ENCODE results near the gene CNOT11. TPM values are rescaled to one million over a fixed set of nuclear protein-coding genes. Genes with fewer than 3 reads are reported as not detected.

CNOT11 gene
- total RNA-seq, 4 donors from 2014 or later, result 19.7 to 31.2 (median 21.6) TPM

- Histone ChIP-seq H3K36me3 (no peaks in the 10 kb centered on the region), H3K9me3 (no peaks in the 10 kb centered on the region), H3K27ac (no peak overlapping the region), H3K4me3 (no peak overlapping the region), H3K4me1 (no peaks in the 10 kb centered on the region), H3K27me3 (no peaks in the 10 kb centered on the region)
- intact Hi-C loops (cut with DNase I; ENCODE audit: low total_unique reads), result no loop called here
- no peak for DNase-seq
- TF ChIP-seq POLR2A (IDR thresholded peaks at IDR 0.05) (no peak), CTCF (IDR thresholded peaks at IDR 0.05) (no peak)
Observed at GRCh38 chr2:101297383-101297782, 44.7 kb downstream of the CNOT11 start.

- H3K4me3 ChIP-seq, result no peak overlapping the region
- intact Hi-C loops (cut with DNase I; ENCODE audit: low total_unique reads), result no loop called here
- TF ChIP-seq POLR2A (IDR thresholded peaks at IDR 0.05) (no peak), CTCF (IDR thresholded peaks at IDR 0.05) (no peak)
- H3K9me3 ChIP-seq, result no peaks in the 10 kb centered on the region
- peaks cover 0 to 5% of the 10 kb centered on the region in 2 donors for H3K4me1 ChIP-seq
- no peak overlapping the region for H3K27ac ChIP-seq
- H3K27me3 ChIP-seq, result no peaks in the 10 kb centered on the region
- no peak for DNase-seq
- no peaks in the 10 kb centered on the region for H3K36me3 ChIP-seq
Observed at GRCh38 chr2:101299604-101300003, 46.9 kb downstream of the CNOT11 start.

- Histone ChIP-seq H3K36me3 (no peaks in the 10 kb centered on the region), H3K27ac (no peak overlapping the region), H3K4me1 (peaks cover 0 to 5% of the 10 kb centered on the region in 2 donors), H3K4me3 (no peak overlapping the region), H3K27me3 (no peaks in the 10 kb centered on the region), H3K9me3 (no peaks in the 10 kb centered on the region)
- TF ChIP-seq POLR2A (IDR thresholded peaks at IDR 0.05), result no peak
- no peak for TF ChIP-seq CTCF (IDR thresholded peaks at IDR 0.05)
- intact Hi-C loops (cut with DNase I; ENCODE audit: low total_unique reads), result no loop called here
- DNase-seq, result no peak
Observed at GRCh38 chr2:101300164-101300563, 47.5 kb downstream of the CNOT11 start.

- no peak for DNase-seq
- H3K27ac ChIP-seq, result no peak overlapping the region
- peaks cover 0 to 5% of the 10 kb centered on the region in 2 donors for H3K4me1 ChIP-seq
- H3K27me3 ChIP-seq, result no peaks in the 10 kb centered on the region
- intact Hi-C loops (cut with DNase I; ENCODE audit: low total_unique reads), result no loop called here
- no peaks in the 10 kb centered on the region for H3K9me3 ChIP-seq
- H3K4me3 ChIP-seq, result no peak overlapping the region
- no peak for TF ChIP-seq POLR2A (IDR thresholded peaks at IDR 0.05)
- no peak for TF ChIP-seq CTCF (IDR thresholded peaks at IDR 0.05)
- no peaks in the 10 kb centered on the region for H3K36me3 ChIP-seq
Observed at GRCh38 chr2:101300836-101301235, 48.1 kb downstream of the CNOT11 start.

GRCh38 chr2:101302016-101302415 is 49.3 kb downstream of the CNOT11 start:
- intact Hi-C loops (cut with DNase I; ENCODE audit: low total_unique reads), result no loop called here
- TF ChIP-seq CTCF (IDR thresholded peaks at IDR 0.05) (no peak), POLR2A (IDR thresholded peaks at IDR 0.05) (no peak)
- Histone ChIP-seq H3K4me1 (peaks cover 0 to 5% of the 10 kb centered on the region in 2 donors), H3K27ac (no peak overlapping the region), H3K9me3 (no peaks in the 10 kb centered on the region), H3K4me3 (no peak overlapping the region), H3K36me3 (no peaks in the 10 kb centered on the region), H3K27me3 (no peaks in the 10 kb centered on the region)
- DNase-seq, result no peak

Data from uterus (tissue), 4 donors.